ENCODE results near the gene SLC25A14. TPM values are rescaled to one million over a fixed set of nuclear protein-coding genes. Genes with fewer than 3 reads are reported as not detected.

The SLC25A14 gene
- total and polyA plus RNA-seq, 2 of the 8 experiments (the other 6 are each of a cell fraction or from before 2014, with no cell fraction given) = 9.3 to 14.2 TPM

DNA sequence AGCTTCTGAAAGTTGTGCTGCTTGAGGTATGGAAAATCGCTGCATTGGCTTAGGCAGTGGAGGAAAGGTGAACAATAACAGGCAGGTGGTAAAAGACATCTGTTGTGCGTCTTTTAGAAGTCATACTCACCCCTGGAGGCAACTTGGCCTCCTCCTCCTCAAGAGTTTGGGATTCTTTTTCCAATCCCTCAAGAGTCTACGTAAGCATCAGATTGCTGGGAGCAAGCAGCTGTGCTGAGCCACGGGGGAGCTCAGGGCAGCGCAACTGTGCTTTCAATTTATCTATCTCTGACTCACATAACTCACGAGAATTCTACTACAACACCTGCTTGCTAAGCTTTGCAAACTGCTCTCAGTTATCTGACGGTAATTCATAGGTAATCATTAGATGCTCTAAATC is 55.6 kb downstream of the SLC25A14 start:
- CTCF ChIA-PET (ENCODE audit: partially characterized antibody) = interaction anchor here (0.9 kb wide), 2 partner anchors 180 to 521 kb away, joined by 3 read pairs; no protein-coding TSS in a partner anchor
- no peak overlapping the region for H2AFZ ChIP-seq (ENCODE audit: low read length)
- TF ChIP-seq, protein P1, sequence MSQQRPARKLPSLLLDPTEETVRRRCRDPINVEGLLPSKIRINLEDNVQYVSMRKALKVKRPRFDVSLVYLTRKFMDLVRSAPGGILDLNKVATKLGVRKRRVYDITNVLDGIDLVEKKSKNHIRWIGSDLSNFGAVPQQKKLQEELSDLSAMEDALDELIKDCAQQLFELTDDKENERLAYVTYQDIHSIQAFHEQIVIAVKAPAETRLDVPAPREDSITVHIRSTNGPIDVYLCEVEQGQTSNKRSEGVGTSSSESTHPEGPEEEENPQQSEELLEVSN (IDR thresholded peaks at IDR 0.05) = no peak
- no peak for TF ChIP-seq TAF7 (optimal IDR thresholded peaks at IDR 0.05; ENCODE audit: borderline replicate concordance, low read depth, low read length)

More for the DNA sequence above, 55.6 kb downstream of the SLC25A14 start:
- Histone ChIP-seq H3K27me3 (replicated peaks in 1 of 4; ENCODE audit: control insufficient read depth in 3 of 4, extremely low read depth in 1 of 4, insufficient read depth in 3 of 4, low read length in 3 of 4) (no peaks in the 10 kb centered on the region; a peak in 1 of 7 replicates), H4K5ac (ENCODE audit: insufficient read length, low read depth, low read length) (no peak overlapping the region), H2BK5ac (ENCODE audit: low read depth, low read length) (no peak overlapping the region), H2AK5ac (ENCODE audit: low read depth, low read length) (no peak overlapping the region), H3K79me2 (ENCODE audit: control insufficient read depth in 1 of 2, insufficient read depth in 2 of 2, low read length in 2 of 2) (no peaks in the 10 kb centered on the region), H3K27ac (ENCODE audit: low read depth, low read length) (no peak overlapping the region), H2BK15ac (ENCODE audit: low read length) (no peak overlapping the region), H3K18ac (ENCODE audit: extremely low read depth, low read length) (no peak overlapping the region), H3K23ac (ENCODE audit: insufficient read length) (no peak overlapping the region), H2BK12ac (ENCODE audit: low read depth, low read length) (no peak overlapping the region), H3K4me2 (ENCODE audit: insufficient read depth in 1 of 2, low read depth in 2 of 2, low read length in 2 of 2) (no peak overlapping the region), H3K9ac (replicated peaks in 1 of 4; ENCODE audit: extremely low read depth in 1 of 4, low read depth in 3 of 4, low read length in 3 of 4) (no peak overlapping the region), H3K14ac (ENCODE audit: insufficient read length) (no peak overlapping the region), H4K20me1 (replicated peaks in 1 of 2; ENCODE audit: control insufficient read depth in 1 of 2, insufficient read depth in 2 of 2, low read length in 2 of 2) (no peaks in the 10 kb centered on the region), H3K4ac (replicated peaks; ENCODE audit: insufficient read length, low read depth, low read length) (no peak overlapping the region), H2BK120ac (replicated peaks; ENCODE audit: low read depth, low read length) (no peak overlapping the region), H4K8ac (ENCODE audit: extremely low read depth, insufficient read depth, low read length) (no peak overlapping the region), H3K4me3 (ENCODE audit: extremely low read depth in 1 of 4, insufficient read depth in 2 of 4, low read depth in 3 of 4, low read length in 4 of 4) (no peak overlapping the region), H3K9me3 (ENCODE audit: insufficient read depth in 2 of 2, low read depth in 1 of 2, low read length in 1 of 2) (no peaks in the 10 kb centered on the region), H3K56ac (replicated peaks; ENCODE audit: insufficient read length, low read depth, low read length) (no peak overlapping the region), H3K4me1 (replicated peaks in 1 of 4; ENCODE audit: control insufficient read depth in 3 of 4, insufficient read depth in 4 of 4, low read length in 3 of 4) (no peaks in the 10 kb centered on the region), H3K36me3 (ENCODE audit: control insufficient read depth in 2 of 4, insufficient read depth in 4 of 4, low read length in 3 of 4) (no peaks in the 10 kb centered on the region), H3K79me1 (ENCODE audit: low read depth, low read length) (no peaks in the 10 kb centered on the region), H2BK20ac (ENCODE audit: low read length) (no peak overlapping the region), H3K23me2 (ENCODE audit: low read depth, low read length) (no peaks in the 10 kb centered on the region), H4K91ac (replicated peaks; ENCODE audit: insufficient read length, low read length) (no peak overlapping the region)
- 79% methylated on average over 7 of the region's 7 CpGs; no CpG with 5 or more reads in 1 of the 2 experiments for WGBS, 2 experiments (ENCODE audit: extremely low coverage in 1 of 2, insufficient coverage in 1 of 2, insufficient read length in 1 of 2, insufficient replicate concordance in 2 of 2, low coverage in 1 of 2, low lambda C conversion rate in 2 of 2, missing lambda C conversion rate in 1 of 2)
- DNase-seq (ENCODE audit: low read depth in 1 of 2, low spot score in 2 of 2) (no peak), FAIRE-seq (no peak)
- POLR2A ChIA-PET (ENCODE audit: partially characterized antibody) = interaction anchor here (0.6 kb wide), 1 partner anchor 9 kb away, joined by 3 read pairs; no protein-coding TSS in a partner anchor
